ENCODE data around the gene ZNF485. TPM values are rescaled to one million over a fixed set of nuclear protein-coding genes. Genes with fewer than 3 reads are reported as not detected.

ZNF485 gene
- total and polyA plus RNA-seq, 12 donors: 1.1 to 5.3 (median 3.0) TPM

- WGBS, 4 donors: 80 to 88% (median 88%) methylated on average over 5 of the region's 5 CpGs
- DNase-seq: no peak
- intact Hi-C loops (cut with DNase I): no loop called here
Measured at GRCh38 chr10:43591303-43591904, 14.8 kb upstream of the ZNF485 start.

DNA sequence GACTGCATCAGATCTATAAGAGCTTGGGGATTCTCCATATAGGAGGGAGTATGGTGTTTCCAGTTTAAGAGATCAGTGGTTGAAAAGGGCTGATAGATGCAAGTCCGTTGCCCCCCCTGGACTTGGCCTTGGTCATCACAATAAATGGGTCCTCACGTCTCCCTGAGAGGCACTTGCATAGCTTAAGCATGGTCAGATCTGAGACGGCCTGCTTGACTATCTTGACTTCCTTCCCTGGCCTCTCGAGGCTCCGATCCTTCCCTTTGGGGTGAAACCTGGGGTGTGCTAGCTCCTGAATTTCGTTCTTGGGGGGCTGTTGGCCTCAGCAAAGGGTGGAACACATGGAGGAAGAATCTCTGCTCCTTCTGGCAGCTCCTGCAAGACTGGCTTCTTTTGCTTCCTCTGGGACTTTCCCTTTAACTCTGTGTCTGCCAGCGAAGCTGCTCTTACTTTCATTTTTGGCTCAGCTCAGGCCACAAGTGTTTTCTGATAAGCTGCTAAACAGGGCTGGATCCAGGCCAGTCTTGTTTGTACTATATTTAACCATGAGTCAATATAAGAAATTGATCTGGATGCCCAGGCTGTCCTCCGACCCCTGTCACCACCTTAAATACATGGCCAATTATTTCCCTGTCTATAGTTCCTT, 11.2 kb upstream of the ZNF485 start:
- Histone ChIP-seq H3K9me3 (replicated peaks in 1 of 3) (no peaks in the 10 kb centered on the region), H3K4me1 (replicated peaks in 1 of 2) (peaks cover 0 to 11% of the 10 kb centered on the region in 2 donors), H3K27me3 (no peaks in the 10 kb centered on the region), H3K27ac (no peak overlapping the region), H3K36me3 (replicated peaks in 1 of 2) (no peaks in the 10 kb centered on the region), H3K4me3 (peak overlapping the region in 2 of 4 donors; percentile 8 to 53)
- 9 to 18% (median 16%) methylated on average over 6 to 8 of the region's 8 CpGs for WGBS, 4 donors
- peak in 6 of 7 donors; percentile 13 to 61 (median 35) for DNase-seq
- no peak for TF ChIP-seq POLR2A (IDR thresholded peaks at IDR 0.05)
- intact Hi-C loops (cut with DNase I): no loop called here

More at GRCh38 chr10:43591303-43591904, 14.8 kb upstream of the ZNF485 start:
- Histone ChIP-seq H3K9me3 (replicated peaks in 1 of 3) (no peaks in the 10 kb centered on the region), H3K4me1 (replicated peaks in 1 of 2) (peaks cover 0 to 11% of the 10 kb centered on the region in 2 donors), H3K27me3 (no peaks in the 10 kb centered on the region), H3K4me3 (no peak overlapping the region), H3K27ac (no peak overlapping the region), H3K36me3 (replicated peaks in 1 of 2) (no peaks in the 10 kb centered on the region)
- no peak for TF ChIP-seq POLR2A (IDR thresholded peaks at IDR 0.05)
- TF ChIP-seq, protein P1, sequence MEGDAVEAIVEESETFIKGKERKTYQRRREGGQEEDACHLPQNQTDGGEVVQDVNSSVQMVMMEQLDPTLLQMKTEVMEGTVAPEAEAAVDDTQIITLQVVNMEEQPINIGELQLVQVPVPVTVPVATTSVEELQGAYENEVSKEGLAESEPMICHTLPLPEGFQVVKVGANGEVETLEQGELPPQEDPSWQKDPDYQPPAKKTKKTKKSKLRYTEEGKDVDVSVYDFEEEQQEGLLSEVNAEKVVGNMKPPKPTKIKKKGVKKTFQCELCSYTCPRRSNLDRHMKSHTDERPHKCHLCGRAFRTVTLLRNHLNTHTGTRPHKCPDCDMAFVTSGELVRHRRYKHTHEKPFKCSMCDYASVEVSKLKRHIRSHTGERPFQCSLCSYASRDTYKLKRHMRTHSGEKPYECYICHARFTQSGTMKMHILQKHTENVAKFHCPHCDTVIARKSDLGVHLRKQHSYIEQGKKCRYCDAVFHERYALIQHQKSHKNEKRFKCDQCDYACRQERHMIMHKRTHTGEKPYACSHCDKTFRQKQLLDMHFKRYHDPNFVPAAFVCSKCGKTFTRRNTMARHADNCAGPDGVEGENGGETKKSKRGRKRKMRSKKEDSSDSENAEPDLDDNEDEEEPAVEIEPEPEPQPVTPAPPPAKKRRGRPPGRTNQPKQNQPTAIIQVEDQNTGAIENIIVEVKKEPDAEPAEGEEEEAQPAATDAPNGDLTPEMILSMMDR (IDR thresholded peaks at IDR 0.05): no peak

GRCh38 chr10:43595739-43596298, 10.4 kb upstream of the ZNF485 start:
- peaks cover 0 to 11% of the 10 kb centered on the region in 2 donors for H3K4me1 ChIP-seq (replicated peaks in 1 of 2)
- intact Hi-C loops (cut with DNase I): no loop called here
- H3K4me3 ChIP-seq: no peak overlapping the region
- WGBS, 4 donors: 60 to 70% (median 68%) methylated on average over 7 of the region's 7 CpGs
- no peaks in the 10 kb centered on the region for H3K27me3 ChIP-seq
- TF ChIP-seq POLR2A (IDR thresholded peaks at IDR 0.05): no peak
- TF ChIP-seq, protein P1 (IDR thresholded peaks at IDR 0.05): no peak
- H3K9me3 ChIP-seq (replicated peaks in 1 of 3): no peaks in the 10 kb centered on the region
- no peak for DNase-seq
- no peaks in the 10 kb centered on the region for H3K36me3 ChIP-seq (replicated peaks in 1 of 2)
- H3K27ac ChIP-seq: no peak overlapping the region

DNA sequence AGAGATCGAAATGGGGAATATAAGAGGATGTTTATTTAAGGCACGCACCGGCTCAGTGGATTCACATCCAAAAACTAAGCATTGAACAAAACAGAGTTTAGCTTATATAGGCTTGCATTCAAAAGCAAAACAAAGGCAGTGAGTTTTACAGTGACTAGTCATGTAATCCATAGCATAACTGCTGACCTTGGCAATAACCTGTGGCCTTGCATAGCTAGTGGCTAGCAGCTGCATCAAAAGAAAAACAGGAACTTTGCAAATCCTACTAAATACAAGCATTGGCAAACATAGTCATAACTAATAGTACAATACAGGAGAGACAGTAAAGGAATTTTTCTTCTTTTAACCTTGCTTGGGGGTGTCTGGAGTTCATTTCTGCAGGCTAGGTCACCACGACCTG, 9.7 kb upstream of the ZNF485 start:
- 71 to 85% (median 78%) methylated on average over 4 of the region's 4 CpGs for WGBS, 4 donors
- Histone ChIP-seq H3K9me3 (replicated peaks in 1 of 3) (no peaks in the 10 kb centered on the region), H3K27me3 (no peaks in the 10 kb centered on the region), H3K4me3 (no peak overlapping the region), H3K4me1 (replicated peaks in 1 of 2) (peaks cover 0 to 11% of the 10 kb centered on the region in 2 donors), H3K36me3 (replicated peaks in 1 of 2) (no peaks in the 10 kb centered on the region), H3K27ac (no peak overlapping the region)
- TF ChIP-seq POLR2A (IDR thresholded peaks at IDR 0.05): no peak
- TF ChIP-seq, protein P1 (IDR thresholded peaks at IDR 0.05): no peak
- intact Hi-C loops (cut with DNase I): no loop called here
- DNase-seq: no peak
